Cardiac muscle cell (in vitro differentiated cells and primary cell): ENCODE data around the gene DDI2. TPM values are rescaled to one million over a fixed set of nuclear protein-coding genes. Genes with fewer than 3 reads are reported as not detected.

Experiments used
- DNase-seq, 2 donors: peaks; one replicate each; pipeline versions ENCODE4 v3.0.0 to v3.0.0-alpha.2; 2010 to 2017; ENCODE audit warnings: low read depth in 1 of 2, low spot score in 1 of 2
- H3K27ac ChIP-seq: fragments of 200-600 bp; sonication (generic); 2 replicates; pipeline ENCODE4 v1.5.1; 2016
- H3K27me3 ChIP-seq: fragments of 200-600 bp; sonication (generic); 2 replicates; pipeline ENCODE4 v1.6.0; 2016; ENCODE audit warnings: control low read depth
- H3K36me3 ChIP-seq: fragments of 200-600 bp; sonication (generic); 2 replicates; pipeline ENCODE4 v1.5.1; 2016; ENCODE audit warnings: control low read depth
- H3K4me1 ChIP-seq: fragments of 200-600 bp; sonication (generic); 2 replicates; pipeline ENCODE4 v1.8.1; 2017; ENCODE audit warnings: low read depth, mild to moderate bottlenecking, mixed run types
- H3K4me3 ChIP-seq: fragments of 200-600 bp; sonication (generic); 2 replicates; pipeline ENCODE4 v1.5.1; 2016; ENCODE audit warnings: mild to moderate bottlenecking
- H3K9me3 ChIP-seq: fragments of 200-600 bp; sonication (generic); 2 replicates; pipeline ENCODE4 v1.5.1; 2017; ENCODE audit warnings: low read depth, mild to moderate bottlenecking, control low read depth
- CTCF ChIP-seq: IDR thresholded peaks from 2 replicates; pipeline ENCODE4 v1.5.1; 2012; ENCODE audit warnings: low read depth, mild to moderate bottlenecking, low read length
- polyA plus RNA-seq: library from polyadenylated mRNA; unstranded; fragments of >200 nt; fragmentation: Nextera tagmentation; extraction: Ambion mirVana; gene quantifications from 2 replicates; pipeline ENCODE4 v1.2.1, GENCODE V29; 2016
- total RNA-seq: library from RNA; depleted of rRNA; stranded (reverse); fragments of >200 nt; gene quantifications from 2 replicates; pipeline ENCODE4 v1.2.3, GENCODE V29; 2016

The DDI2 gene
- total and polyA plus RNA-seq, 2 experiments from 2014 or later = 7.4 to 26.8 TPM

DNA sequence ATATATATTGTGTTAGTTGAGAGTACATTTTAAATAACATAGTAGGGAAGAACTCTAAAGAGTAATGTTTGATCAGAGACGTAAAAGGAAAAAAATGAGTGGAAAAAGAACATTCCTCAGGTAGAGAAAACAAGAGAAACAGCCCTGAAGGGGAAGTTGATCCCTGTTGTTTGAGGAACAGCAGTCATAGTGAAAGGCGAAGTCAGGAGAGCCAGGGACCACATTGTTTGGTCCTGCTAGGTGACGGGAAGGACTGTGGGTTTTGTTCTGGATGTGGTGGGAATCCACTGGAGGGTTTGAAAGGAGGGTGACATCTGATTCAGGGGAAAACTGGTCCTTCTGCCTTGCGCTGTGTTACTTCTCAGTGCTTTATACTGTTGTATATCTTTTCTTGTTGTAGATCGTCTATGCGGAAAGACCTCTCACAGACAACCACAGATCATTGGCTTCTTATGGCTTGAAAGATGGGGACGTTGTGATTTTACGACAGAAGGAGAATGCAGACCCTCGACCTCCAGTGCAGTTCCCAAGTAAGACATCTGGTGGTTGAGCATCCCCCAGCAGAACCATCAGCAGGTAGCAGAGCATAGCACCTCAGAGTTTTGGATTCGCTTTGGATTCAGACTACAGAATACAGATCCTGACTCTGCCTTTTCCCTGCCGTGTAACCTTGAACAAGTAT lies 9.2 kb downstream of the DDI2 start:
- no peak for TF ChIP-seq CTCF
- Histone ChIP-seq H3K36me3 (peaks cover 22% of the 10 kb centered on the region), H3K27me3 (no peaks in the 10 kb centered on the region), H3K9me3 (no peaks in the 10 kb centered on the region), H3K4me1 (peaks cover 6% of the 10 kb centered on the region), H3K4me3 (no peak overlapping the region), H3K27ac (peak overlapping the region; percentile 28)
- no peak for DNase-seq

- no peak for TF ChIP-seq CTCF
- Histone ChIP-seq H3K9me3 (no peaks in the 10 kb centered on the region), H3K4me3 (no peak overlapping the region), H3K36me3 (peaks cover 29% of the 10 kb centered on the region), H3K27me3 (no peaks in the 10 kb centered on the region), H3K27ac (peak overlapping the region; percentile 26), H3K4me1 (peaks cover 6% of the 10 kb centered on the region)
- DNase-seq = no peak
These were observed 10.2 kb downstream of the DDI2 start for GRCh38 chr1:15627343-15627988.

DNA sequence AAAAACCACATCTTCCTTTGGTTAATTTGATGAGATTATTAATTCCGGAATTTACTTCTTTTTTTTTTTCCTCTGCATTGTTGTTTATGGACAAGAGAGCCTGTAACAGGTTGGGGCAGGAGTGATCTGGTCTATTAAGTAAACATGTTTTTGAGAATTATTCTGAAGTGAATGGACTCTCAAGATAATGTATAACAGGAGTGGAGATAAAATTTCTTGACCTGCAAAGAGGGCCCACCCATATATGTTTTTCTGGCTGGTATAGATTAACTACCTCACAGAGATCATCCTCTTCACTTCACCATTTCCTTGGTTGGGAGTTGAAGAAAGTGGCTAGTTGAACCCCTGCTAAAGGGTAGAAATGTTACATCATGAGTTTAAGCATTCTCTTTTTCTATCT lies 10.7 kb downstream of the DDI2 start:
- peak overlapping the region; percentile 26 for H3K27ac ChIP-seq
- H3K4me1 ChIP-seq = peaks cover 6% of the 10 kb centered on the region
- TF ChIP-seq CTCF = no peak
- H3K4me3 ChIP-seq = no peak overlapping the region
- no peaks in the 10 kb centered on the region for H3K27me3 ChIP-seq
- H3K9me3 ChIP-seq = no peaks in the 10 kb centered on the region
- H3K36me3 ChIP-seq = peaks cover 30% of the 10 kb centered on the region
- DNase-seq = no peak

GRCh38 chr1:15633756-15634420 lies 16.6 kb downstream of the DDI2 start:
- no peak for TF ChIP-seq CTCF
- no peak for DNase-seq
- Histone ChIP-seq H3K36me3 (peaks cover 65% of the 10 kb centered on the region), H3K4me1 (no peaks in the 10 kb centered on the region), H3K9me3 (no peaks in the 10 kb centered on the region), H3K27ac (no peak overlapping the region), H3K4me3 (no peak overlapping the region), H3K27me3 (no peaks in the 10 kb centered on the region)

DNA sequence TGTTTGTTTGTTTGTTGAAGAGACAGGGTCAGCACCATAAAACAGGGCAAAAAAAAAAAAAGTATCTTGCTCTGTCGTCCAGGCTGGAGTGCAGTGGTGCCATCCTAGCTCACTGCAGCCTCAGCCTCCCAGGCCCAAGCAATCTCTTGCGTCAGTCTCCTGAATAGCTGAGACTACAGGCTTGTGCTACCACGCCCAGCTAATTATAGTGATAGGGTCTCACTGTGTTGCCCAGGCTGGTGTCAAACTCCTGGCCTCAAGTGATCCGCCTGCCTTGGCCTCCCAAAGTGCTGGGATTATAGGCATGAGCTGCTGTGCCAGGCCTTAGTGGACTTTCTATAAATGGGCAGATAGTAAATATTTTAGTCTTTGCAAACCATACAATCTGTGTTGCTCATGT lies 19.2 kb downstream of the DDI2 start:
- no peak for DNase-seq
- Histone ChIP-seq H3K36me3 (peaks cover 61% of the 10 kb centered on the region), H3K4me3 (no peak overlapping the region)

More for the DNA sequence above, 19.2 kb downstream of the DDI2 start:
- TF ChIP-seq CTCF = no peak
- no peaks in the 10 kb centered on the region for H3K27me3 ChIP-seq
- no peaks in the 10 kb centered on the region for H3K9me3 ChIP-seq
- H3K4me1 ChIP-seq = no peaks in the 10 kb centered on the region
- H3K27ac ChIP-seq = no peak overlapping the region
